Kidney epithelial cell (primary cell): ENCODE data around the gene ZDHHC17. TPM values are rescaled to one million over a fixed set of nuclear protein-coding genes. Genes with fewer than 3 reads are reported as not detected.

Experiments
- DNase-seq: peaks from one replicate; pipeline ENCODE4 v3.0.0-alpha.2; 2010; ENCODE audit warnings: low read depth
- H3K27me3 ChIP-seq: 2 replicates; pipeline ENCODE4 v1.6.0; 2011; ENCODE audit warnings: low read length; ENCODE audit not compliant: control insufficient read depth, insufficient read depth
- H3K36me3 ChIP-seq: 2 replicates; pipeline ENCODE4 v1.5.1; 2011; ENCODE audit warnings: low read length; ENCODE audit not compliant: control insufficient read depth, insufficient read depth
- H3K4me3 ChIP-seq: 2 replicates; pipeline ENCODE4 v1.5.1; 2011; ENCODE audit warnings: low read depth, mild to moderate bottlenecking, control low read depth, low read length
- total RNA-seq: library from RNA; depleted of rRNA; stranded (reverse); fragments of >200 nt; gene quantifications from 2 replicates; pipeline ENCODE4 v1.2.3, GENCODE V29; 2015
- TF ChIP-seq, protein P1 (sequence below): IDR thresholded peaks from 2 replicates; pipeline ENCODE4 v1.5.1; 2011; ENCODE audit warnings: mild to moderate bottlenecking, moderate library complexity, low read length, control low read depth, inconsistent platforms; ENCODE audit not compliant: insufficient read depth, poor library complexity, severe bottlenecking

ZDHHC17 gene
- total RNA-seq, 1 donor from 2014 or later: 29.6 TPM

DNA sequence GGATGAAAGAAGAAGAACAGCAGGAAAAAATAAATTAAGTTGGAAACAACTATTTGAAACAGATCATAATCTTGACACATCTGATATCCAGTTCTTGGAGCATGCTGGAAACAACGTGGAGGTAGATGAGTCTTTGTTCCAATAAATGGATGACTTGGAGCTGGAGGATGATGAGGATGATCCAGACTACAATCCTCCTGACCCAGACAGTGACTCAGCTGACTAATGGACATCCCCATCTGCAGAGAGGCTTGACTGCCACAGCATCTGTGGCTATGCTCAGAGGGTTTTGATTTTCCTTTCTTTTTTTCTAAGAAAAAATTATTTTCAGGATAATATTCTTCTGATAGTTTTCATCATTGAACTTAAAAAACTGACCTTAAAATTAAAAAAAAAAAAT is 6.2 kb upstream of the ZDHHC17 start:
- TF ChIP-seq, protein P1, sequence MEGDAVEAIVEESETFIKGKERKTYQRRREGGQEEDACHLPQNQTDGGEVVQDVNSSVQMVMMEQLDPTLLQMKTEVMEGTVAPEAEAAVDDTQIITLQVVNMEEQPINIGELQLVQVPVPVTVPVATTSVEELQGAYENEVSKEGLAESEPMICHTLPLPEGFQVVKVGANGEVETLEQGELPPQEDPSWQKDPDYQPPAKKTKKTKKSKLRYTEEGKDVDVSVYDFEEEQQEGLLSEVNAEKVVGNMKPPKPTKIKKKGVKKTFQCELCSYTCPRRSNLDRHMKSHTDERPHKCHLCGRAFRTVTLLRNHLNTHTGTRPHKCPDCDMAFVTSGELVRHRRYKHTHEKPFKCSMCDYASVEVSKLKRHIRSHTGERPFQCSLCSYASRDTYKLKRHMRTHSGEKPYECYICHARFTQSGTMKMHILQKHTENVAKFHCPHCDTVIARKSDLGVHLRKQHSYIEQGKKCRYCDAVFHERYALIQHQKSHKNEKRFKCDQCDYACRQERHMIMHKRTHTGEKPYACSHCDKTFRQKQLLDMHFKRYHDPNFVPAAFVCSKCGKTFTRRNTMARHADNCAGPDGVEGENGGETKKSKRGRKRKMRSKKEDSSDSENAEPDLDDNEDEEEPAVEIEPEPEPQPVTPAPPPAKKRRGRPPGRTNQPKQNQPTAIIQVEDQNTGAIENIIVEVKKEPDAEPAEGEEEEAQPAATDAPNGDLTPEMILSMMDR: no peak
- Histone ChIP-seq H3K4me3 (no peak overlapping the region), H3K36me3 (no peaks in the 10 kb centered on the region), H3K27me3 (no peaks in the 10 kb centered on the region)
- peak; percentile 14 for DNase-seq

DNA sequence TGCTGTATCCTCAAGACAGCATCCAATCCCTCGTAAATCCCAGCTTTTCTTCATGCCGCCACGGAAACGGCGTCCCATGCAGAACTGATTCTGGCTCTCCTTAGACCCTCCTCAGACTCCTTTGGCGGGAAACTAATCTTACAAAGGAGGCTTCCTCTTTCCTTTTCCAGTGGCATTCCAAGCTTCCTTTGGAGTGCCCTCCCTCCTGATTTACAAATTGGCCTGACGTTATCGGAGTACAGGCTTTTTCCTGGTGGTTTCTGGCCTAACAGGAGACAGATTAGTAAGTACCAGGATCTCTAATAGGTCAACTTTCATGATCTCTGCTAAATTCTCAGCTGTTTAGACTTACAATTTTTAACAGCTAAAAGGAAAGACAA is 1.3 kb upstream of the ZDHHC17 start:
- Histone ChIP-seq H3K27me3 (no peaks in the 10 kb centered on the region), H3K4me3 (no peak overlapping the region), H3K36me3 (no peaks in the 10 kb centered on the region)
- no peak for DNase-seq
- TF ChIP-seq, protein P1: no peak

DNA sequence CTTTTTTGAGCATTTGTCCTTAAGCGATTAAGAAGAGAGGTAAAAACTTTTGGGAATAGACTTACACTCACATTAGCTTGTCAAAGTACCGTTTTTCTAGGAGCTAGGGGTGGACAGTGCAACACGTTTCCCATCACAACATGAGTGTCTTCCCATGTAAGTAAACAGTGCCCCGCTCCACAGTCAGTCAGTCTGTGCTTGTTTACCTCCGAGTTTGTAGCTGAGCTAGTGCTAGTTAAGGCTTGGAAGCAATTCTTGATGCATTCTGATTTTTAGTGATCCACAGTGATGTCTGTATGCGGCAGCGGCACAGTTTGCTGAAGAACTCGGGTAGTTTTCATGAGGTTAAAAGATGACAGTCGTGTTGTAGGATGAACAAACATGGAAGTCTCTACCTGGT is 941 bp downstream of the ZDHHC17 start:
- H3K27me3 ChIP-seq: no peaks in the 10 kb centered on the region
- no peak for DNase-seq
- TF ChIP-seq, protein P1: no peak
- H3K4me3 ChIP-seq: peak overlapping the region; percentile 97
- no peaks in the 10 kb centered on the region for H3K36me3 ChIP-seq

DNA sequence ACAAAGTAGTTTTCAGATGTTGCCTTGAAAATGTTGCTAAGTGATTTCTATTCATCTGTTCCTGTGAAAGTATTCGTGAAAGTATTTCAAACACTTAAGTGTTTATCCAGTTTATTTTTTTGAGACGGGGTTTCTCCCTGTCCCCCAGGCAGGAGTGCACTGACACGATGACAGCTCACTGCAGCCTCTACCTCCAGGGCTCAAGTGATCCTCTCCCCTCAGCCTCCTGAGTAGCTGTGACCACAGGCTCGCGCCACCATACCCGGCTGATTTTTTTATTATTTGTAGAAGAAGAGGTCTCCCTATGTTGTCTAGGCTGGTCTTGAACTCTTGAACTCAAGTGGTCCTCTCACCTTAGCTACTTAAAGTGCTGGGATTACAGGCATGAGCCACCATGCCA is 1.7 kb downstream of the ZDHHC17 start:
- Histone ChIP-seq H3K36me3 (no peaks in the 10 kb centered on the region), H3K27me3 (no peaks in the 10 kb centered on the region), H3K4me3 (no peak overlapping the region)
- TF ChIP-seq, protein P1: no peak
- DNase-seq: no peak

DNA sequence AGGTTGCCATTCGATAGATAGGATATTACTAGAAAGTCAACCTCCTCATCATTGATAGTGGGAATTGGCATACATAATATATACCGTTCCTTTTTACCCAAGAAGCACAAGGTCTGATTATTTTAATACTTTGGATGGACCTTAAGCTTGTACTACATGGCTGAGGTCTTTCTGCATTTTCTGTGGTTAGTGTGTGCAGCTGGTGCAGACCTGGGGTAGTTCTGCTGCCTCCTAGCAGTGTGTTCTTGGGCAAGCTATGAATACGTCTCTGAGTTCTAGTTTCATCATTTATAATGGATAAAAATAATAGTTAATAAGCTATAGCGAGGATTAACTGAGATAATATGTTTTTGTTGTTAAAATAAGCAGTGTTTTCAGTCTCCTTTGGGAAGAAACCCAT is 2.2 kb downstream of the ZDHHC17 start:
- DNase-seq: no peak
- H3K27me3 ChIP-seq: no peaks in the 10 kb centered on the region
- TF ChIP-seq, protein P1: no peak
- no peaks in the 10 kb centered on the region for H3K36me3 ChIP-seq
- H3K4me3 ChIP-seq: no peak overlapping the region

DNA sequence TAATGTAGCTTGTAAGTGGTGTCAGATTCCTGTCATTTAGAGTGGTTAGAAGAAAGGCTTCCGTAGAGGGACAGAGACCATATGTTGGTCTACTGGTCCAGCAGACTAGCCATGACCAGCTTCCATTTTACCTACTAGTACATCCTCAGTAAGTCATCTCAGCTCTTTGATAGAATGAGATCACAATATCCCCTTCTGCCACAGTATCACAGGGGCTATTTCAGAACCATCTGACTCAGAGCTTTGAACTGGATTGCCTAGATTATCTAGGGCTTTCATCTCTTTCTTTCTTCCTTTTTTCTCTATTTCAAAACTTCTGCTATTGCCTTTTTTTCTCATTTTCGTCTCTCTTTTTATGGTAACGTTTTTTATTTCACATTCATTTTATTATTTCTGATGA is 4.7 kb downstream of the ZDHHC17 start:
- no peak for DNase-seq
- Histone ChIP-seq H3K36me3 (no peaks in the 10 kb centered on the region), H3K27me3 (no peaks in the 10 kb centered on the region), H3K4me3 (no peak overlapping the region)
- TF ChIP-seq, protein P1: no peak
